IPS-11a (cell line): Measurements from ENCODE around the gene IGF2BP3.
"Not testable (repeated sequence)": the region's sequence is repeated elsewhere in the genome, so short reads cannot be mapped to it uniquely, and the experiment has no call there.

Experiments used
- H3K4me3 ChIP-seq: one replicate; pipeline ENCODE4 v1.5.1; 2013; ENCODE audit warnings: low read depth, low read length, control low read depth

Gene IGF2BP3

DNA sequence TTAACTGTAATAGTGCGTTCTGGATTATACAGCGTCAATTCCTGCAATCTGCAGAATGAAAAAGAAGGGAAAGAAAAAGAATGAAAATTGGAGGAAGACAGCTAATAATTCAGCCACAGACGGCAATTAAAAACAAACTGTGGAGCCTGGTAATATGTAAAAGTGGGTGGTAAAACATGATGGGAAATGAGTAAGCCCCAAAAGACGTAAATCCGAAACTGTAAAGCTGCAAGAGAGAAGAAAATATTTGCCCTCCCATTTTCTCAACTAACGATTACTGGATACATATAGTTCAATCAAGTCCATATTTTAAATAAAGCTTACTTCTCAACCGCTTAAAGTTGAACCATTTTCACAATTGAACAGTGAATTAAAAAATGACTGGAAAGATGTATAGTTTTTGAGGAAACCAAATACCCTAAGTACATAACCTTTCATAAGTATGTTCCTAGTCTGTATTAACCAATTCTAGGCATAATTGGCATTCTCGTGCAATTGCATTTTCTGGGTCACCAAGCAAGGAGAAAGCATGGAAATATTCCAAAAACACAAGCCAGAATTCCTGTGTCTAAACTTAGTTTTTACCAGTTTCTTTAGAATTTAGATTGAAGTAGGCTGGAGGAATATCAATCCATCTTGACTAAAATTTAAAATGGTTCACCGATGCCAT, 126.3 kb downstream of the IGF2BP3 start:
- H3K4me3 ChIP-seq, result no peak overlapping the region

DNA sequence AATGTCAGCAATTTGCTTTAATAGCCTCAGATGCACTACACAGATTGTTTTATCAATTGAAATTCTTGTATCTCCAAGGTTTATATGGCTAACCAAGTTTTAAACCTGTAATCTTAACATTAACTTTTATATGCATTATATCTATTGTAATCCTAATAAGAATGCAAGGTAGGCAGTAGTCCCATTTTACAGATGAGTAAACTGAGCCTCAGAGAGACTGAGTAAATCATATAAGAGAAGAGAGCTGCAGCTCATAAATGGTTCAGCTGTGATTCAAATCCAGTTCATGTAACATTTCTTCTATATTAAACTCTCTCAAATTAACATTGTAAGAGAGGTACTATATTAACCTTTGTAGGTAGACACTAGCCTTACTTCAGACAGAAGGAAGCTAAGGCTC, 127.2 kb downstream of the IGF2BP3 start:
- H3K4me3 ChIP-seq, result no peak overlapping the region

DNA sequence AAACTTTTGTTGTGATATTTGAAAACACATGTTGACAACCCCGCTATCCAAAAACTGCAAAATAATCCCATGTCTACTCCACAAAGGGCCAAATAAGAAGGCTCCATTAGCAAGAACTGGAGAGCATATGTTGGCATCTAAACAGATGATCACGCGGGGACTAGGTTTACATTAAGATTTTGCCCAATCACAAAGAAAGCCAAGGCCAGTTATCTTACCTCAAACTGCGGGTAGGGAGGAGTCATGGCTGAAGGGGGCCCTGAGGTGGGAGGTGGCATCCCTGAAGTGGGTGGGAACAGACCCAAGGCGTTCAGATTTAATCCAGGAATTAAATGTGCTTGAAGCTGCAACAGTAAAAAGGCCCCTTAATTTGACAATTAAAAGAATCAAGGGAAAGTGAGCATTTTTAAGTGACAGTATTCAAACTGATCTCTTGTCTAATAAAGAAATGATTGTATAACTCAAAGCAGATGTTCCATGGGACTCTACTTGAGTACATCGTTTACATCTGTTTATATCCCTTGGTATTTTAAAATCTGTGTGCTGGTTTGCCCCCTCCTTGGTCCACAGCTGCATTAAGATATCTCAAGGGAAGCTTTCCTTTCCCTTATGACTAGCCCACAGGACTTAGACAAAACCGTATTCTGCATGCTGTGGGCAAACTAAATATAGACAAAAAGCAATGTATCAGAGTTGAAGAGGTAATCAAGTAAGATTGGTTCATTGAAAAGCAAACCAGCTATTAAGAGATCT, 128.3 kb downstream of the IGF2BP3 start:
- H3K4me3 ChIP-seq, result no peak overlapping the region

DNA sequence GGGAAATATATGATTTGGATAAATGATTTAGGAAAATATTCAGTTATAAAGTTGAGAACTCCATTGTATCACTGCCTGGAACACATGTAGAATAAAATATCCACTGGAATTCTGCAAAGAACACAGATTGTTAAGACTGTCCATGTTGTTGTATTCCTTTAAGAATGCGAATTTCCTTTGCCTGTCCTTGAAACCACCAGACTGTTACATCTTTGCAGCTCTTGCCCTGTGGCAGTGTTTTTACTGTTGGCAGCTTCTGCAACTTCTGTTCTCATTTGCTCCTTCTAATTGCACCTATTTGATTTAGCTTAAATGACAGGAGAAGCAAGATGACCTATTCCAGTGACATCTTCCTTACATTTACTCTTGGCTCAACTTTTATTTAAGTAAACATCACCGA, 131.4 kb downstream of the IGF2BP3 start:
- H3K4me3 ChIP-seq, result no peak overlapping the region

DNA sequence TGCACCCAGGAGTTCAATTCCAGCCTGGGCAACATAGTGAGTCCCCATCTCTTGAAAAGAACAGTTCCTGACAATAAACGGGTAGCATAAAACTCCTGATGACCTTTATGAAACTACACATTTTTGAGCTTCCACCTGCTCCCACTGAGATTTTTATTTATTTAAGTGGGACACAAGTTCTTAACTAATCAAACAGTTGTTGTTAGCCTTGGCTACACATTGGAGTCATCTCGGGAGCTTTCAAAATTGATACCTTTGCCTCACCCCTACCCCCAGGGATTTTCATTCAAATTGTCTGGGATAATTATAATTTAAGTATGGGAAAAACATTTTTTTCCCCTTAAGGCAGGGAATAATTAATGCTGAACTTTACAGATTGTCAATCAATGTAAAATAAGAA, 131.9 kb downstream of the IGF2BP3 start:
- no peak overlapping the region for H3K4me3 ChIP-seq

- no peak overlapping the region for H3K4me3 ChIP-seq
These were observed 132.9 kb downstream of the IGF2BP3 start for GRCh38 chr7:23337374-23337773.

- H3K4me3 ChIP-seq, result no peak overlapping the region
These were observed 133.4 kb downstream of the IGF2BP3 start for GRCh38 chr7:23336799-23337283.

DNA sequence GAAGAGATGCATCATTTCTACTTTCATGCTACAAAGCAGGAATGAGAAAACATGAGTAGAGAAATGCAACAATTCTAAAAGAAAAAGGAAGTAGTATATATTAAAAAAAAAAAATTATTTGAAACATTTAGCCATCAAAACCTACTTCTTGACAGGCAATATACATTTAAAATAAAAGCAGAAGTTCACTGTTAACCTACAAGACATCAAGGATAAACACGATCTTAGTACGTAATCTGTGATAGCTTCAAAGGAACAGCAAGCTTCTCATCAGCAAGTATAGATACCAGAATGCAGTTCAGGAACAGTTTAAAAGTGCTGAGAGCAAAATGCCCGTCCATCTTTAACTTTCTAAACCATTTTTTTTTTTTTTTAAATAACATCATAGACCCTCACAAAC, 134.2 kb downstream of the IGF2BP3 start:
- no peak overlapping the region for H3K4me3 ChIP-seq

- H3K4me3 ChIP-seq, result no peak overlapping the region
These were observed 134.7 kb downstream of the IGF2BP3 start for GRCh38 chr7:23335621-23336020.

DNA sequence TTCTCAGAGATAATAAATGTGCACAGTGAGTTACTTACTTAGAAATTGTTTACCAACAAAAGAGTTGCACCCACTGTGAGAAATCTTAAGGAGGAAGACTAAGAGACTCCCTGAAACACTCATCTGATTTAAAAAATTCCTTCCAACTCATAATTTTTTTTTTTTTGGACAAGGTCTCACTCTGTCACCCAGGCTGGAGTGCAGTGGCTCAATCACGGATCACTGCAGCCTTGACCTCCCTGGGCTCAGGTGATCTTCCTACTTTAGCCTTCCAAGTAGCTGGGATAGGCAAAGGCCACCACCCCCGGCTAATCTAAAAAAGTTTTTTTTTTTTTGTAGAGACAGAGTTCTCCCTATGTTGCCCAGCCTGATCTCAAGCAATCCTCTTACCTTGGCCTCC, 135.2 kb downstream of the IGF2BP3 start:
- no peak overlapping the region for H3K4me3 ChIP-seq

GRCh38 chr7:23334482-23335056, 135.7 kb downstream of the IGF2BP3 start:
- H3K4me3 ChIP-seq, result no peak overlapping the region

DNA sequence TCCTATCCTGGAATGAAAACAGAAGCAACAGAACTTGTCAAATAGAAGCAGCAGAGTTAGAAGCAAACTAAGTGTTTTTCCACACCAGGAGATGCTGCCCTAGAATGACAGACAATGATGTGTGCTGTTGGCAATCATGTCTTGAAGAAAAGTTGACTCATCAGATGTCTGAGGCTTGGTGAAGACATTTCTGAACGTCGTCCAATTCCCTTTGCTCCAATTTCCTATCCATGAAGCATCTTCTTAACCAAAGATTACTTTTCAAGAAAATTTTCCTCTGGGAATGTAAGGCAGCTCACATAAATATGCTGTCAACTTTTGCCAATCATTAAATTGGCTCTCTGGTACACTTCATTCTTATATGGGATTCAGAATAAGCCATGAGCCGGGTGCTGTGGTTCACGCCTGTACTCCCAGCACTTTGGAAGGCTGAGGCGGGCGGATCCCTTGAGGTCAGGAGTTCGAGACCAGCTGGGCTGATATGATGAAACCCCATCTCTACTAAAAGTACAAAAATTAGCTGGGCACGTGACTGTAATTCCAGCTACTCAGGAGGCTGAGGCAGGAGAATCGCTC, 136.5 kb downstream of the IGF2BP3 start:
- H3K4me3 ChIP-seq, result no peak overlapping the region

GRCh38 chr7:23332910-23333612, 137.2 kb downstream of the IGF2BP3 start:
- H3K4me3 ChIP-seq, result no peak overlapping the region

DNA sequence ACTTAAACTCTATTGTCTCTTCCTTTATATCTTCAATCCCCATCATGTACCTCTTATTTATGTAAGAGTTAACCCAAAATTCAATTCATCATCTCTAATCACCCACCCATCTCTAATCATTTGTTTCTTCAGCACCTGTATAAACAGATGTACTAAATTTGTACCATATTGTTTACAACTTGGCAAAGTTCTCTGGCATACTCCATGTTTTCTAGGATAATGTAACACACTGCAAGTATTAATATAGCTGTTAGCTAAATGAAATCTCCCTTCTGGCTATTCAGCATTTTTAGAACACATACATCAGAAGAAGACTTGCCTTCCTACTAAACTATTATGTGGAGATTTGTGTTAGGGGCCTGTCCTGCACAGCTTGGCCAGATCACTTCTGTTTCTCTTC, 138.1 kb downstream of the IGF2BP3 start:
- no peak overlapping the region for H3K4me3 ChIP-seq

- H3K4me3 ChIP-seq, result no peak overlapping the region
These were observed 139.2 kb downstream of the IGF2BP3 start for GRCh38 chr7:23331132-23331531.

- H3K4me3 ChIP-seq, result no peak overlapping the region
These were observed 154.9 kb downstream of the IGF2BP3 start for GRCh38 chr7:23315366-23315765.

GRCh38 chr7:23312141-23312540, 158.2 kb downstream of the IGF2BP3 start:
- H3K4me3 ChIP-seq, result not testable (repeated sequence)

- no peak overlapping the region for H3K4me3 ChIP-seq
These were observed 161.5 kb downstream of the IGF2BP3 start for GRCh38 chr7:23308754-23309153.

DNA sequence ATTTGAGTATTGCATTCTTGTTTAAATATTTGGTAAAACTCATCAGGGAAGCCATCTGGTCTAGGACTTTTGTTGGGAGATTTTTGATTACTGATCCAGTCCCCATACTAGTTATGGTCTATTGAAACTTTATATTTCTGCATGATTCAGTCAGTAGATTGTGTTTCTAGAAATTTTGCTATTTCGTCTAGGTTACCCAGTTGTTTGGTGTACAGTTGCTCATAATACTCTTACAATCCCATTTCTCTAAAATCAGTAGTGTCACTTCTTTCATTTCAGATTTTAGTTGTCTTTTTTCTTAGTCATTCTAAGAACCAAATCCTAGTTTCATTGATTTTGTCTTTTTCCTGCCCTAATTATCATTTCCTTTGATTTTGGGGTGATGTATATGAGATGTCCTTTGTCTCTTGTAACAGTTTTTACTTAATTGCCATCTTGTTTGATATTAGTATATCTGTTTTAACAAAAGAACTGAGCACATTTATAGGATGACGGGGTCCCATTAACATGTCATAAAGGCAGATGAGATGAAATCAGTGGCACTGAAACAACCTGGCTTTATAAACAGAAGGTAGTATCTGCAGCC, 163.3 kb downstream of the IGF2BP3 start:
- H3K4me3 ChIP-seq, result no peak overlapping the region

GRCh38 chr7:23299770-23300300, 170.5 kb downstream of the IGF2BP3 start:
- peak overlapping the region; percentile 98 for H3K4me3 ChIP-seq
